NAMALWA (cell line): Measurements from ENCODE around the gene ADAP2.
"Not testable (repeated sequence)": the region's sequence is repeated elsewhere in the genome, so short reads cannot be mapped to it uniquely, and the experiment has no call there.

ENCODE experiments used
- DNase-seq: peaks from one replicate; pipeline ENCODE4 v3.0.0-alpha.2; 2015; ENCODE audit warnings: low spot score

The ADAP2 gene

GRCh38 chr17:30921544-30922196 is at the start of gene ADAP2:
Gene ADAP2, plus strand, starts transcription at chr17:30921945. Its CDS starts 70 bp downstream, at chr17:30922015.
- no peak for DNase-seq

- DNase-seq = no peak
These were observed 35.6 kb upstream of the ADAP2 start for GRCh38 chr17:30886187-30886586.

DNA sequence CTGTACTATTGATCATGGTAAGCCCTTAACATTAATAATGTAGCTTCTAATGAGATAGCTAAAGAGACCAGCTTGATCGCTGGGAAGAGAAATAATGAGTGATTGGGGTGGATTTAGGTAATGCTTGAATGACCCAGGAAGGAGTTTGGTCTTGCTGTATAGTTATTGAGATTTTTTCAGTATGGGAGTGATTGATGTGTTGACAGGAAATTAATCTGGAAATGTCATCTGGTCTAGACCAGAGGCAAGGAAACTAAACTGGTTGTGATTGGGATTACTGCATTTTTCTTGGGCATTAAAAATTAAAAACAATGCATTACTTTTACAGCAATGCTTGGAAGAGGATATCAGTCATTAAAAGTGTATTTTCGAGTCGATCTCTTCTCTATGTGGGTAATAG is 27.5 kb upstream of the ADAP2 start:
- no peak for DNase-seq

DNA sequence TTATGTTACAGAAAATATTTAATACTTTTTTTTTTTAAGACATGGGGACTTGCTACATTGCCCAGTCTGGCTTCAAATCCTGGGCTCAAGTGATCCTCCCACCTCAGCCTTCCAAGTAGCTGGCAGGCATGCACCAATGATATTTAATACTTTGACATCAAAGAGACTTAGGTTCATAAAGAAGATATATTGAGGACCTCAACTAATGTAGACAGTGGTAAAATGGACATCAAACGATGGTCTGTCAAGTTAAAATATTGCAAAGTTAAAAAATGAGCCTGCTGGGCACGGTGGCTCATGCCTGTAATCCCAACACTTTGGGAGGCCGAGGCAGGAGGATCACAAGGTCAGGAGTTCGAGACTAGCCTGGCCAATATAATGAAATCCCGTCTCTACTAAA is 24.4 kb upstream of the ADAP2 start:
- no peak for DNase-seq

DNA sequence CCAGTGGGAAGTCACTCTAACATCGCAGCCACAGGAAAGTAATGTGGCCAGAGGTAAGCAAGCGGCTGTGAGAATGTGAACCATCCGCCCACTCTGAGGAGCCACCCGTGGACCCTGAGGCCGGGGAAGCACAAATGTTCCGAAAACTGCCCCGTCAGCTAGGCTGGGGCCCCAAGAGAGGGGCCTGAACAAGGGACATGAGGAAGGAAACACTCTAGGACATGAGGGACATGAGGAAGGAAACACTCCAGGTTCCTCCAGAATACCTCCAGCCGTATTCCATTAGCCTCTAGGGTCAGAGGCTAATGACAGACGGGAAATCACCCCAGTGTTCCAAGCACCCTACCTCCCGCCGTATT is 16.0 kb upstream of the ADAP2 start:
- peak; percentile 37 for DNase-seq

DNA sequence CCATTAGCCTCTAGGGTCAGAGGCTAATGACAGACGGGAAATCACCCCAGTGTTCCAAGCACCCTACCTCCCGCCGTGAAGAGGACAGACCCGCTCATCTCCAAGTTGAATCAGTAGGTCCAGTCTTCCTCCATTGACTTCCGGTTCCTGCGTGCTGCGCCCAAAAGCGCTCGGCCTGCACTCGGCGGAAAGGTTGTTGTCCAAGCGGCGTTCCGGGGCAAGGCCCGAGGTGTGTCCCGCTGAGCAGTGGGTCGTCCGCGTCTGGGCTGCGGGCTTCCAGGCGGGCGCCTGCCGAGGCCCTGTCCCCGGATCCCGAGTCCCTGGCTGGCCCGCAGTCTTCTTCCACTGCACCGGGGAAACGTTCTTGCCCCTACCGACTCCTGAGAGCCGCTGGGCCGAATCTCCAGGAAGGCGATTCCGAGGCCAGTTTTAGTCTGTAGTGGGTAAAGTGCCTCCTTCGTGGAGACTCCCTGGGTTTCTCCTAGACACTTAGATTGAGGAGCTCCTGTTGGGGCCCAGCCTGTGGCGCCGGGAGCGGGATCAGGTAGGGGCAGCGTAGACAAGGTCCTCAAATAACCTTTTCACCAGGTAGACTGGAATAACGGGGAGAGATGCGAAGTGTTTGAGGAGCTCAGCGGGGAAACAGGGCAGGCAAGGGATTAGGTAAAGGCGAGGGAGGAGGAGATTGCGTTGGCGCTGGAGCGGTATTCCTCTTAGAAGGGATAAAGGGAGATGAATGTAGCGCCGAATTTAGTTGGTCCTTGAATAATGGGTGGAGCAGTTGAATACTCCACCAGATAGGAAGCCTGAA is 15.4 kb upstream of the ADAP2 start, which contains the start of gene TEFM:
TSS of gene TEFM (minus strand) at position 138 of the 811 bp plus-strand sequence. CDS start at position 98, 40 bp downstream.
- DNase-seq = peak; percentile 95

- DNase-seq = no peak
These were observed 12.9 kb upstream of the ADAP2 start for GRCh38 chr17:30908717-30909420.

- not testable (repeated sequence) for DNase-seq
These were observed 11.6 kb upstream of the ADAP2 start for GRCh38 chr17:30910151-30910550.

DNA sequence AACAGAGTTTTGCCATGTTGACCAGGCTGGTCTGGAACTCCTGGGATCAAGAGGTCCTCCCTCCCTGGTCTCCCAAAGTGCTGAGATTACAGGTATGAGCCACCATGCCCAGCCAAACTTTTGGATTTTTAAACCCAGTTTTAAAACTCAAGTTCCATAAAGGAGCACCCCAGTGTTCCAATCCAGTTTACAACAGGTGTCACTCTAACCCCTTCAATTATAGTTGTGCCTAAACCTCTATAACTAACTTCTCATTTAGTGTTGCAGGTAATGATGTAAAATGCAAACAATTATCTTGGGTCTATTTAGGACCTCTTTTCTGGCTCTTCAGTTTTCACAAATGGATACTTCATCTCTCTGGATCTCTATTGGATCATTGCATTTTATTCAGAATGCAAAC is 7.8 kb upstream of the ADAP2 start:
- DNase-seq = no peak

- DNase-seq = no peak
These were observed 5.7 kb upstream of the ADAP2 start for GRCh38 chr17:30915833-30916611.

GRCh38 chr17:30917050-30917449 is 4.7 kb upstream of the ADAP2 start:
- DNase-seq = no peak

- no peak for DNase-seq
These were observed 1.5 kb upstream of the ADAP2 start for GRCh38 chr17:30920282-30920681.

GRCh38 chr17:30920683-30921543 is 832 bp upstream of the ADAP2 start:
- no peak for DNase-seq

DNA sequence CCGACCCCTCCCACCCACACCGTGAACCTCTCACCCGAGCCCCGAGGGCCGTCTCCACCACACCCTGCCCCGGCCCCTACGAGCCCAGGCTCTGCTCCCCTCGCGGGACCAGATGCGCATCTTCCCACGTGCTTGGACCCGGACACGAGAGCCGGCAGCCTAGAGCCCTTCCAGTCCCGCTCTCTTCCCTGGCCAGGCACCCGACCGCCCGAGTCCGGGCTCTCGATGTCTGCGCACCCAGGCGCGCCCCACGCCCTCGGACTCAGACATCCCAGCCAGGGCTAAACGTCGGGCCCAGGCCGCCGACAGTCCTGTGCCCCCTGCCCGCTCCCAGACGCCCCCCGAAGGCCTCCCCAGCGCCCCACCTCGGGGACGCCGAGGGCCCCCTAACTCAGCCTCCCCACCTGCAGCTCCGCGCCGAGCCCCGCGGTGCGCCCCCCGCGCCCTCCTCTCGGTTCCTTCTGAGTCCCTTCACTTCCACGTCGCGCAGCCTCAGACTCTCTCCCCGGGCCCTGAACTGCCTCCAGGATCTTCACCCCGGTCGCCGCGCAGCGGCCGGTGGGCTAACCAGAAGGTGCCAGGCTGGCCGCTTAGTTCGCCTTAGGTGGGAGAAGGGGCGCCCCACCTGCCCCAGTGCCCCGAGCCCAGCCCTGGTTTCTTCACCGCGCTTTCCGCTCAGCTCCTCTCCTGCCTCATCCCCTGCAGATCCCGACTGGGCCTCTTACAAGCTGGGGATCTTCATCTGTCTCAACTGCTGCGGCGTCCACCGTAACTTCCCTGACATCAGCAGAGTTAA is 688 bp downstream of the ADAP2 start:
- no peak for DNase-seq

DNA sequence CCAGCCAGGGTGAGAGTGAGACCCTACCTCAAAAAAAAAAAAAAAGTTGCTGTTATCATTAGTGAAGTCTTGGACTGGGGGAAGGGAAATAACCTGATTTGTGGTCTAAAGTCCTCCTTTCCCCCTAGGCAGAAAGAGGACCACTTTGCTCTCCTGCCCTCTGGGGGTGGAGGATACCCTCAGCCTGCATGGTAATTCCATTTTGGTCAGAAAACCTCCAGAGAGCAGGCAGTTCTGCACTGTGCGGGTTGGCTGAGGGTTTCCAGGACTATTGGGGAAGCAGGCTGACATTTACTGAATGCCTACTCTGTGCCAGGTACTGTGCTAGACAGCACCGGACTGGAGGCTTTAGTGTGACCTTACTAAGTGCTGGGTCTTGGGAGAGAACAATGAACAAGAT is 2.6 kb downstream of the ADAP2 start:
- DNase-seq = no peak

DNA sequence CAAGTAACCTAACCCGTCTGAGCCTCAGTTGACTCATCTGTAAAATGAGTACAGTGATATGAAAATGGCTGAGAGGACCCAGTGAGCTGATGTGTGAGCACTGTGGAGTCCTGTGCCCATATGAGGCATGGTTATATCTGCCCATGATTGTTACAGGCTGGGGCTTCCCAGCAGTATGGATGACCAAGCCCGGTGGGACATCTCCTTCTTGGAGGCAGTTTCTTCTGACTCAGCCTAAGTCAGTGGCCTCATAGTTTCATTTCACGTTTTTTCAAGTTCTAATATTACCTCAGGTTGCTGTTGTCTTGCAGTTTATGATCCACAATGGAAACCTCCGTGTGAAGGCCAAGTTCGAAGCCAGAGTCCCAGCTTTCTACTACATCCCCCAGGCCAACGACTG is 4.8 kb downstream of the ADAP2 start:
- DNase-seq = no peak

DNA sequence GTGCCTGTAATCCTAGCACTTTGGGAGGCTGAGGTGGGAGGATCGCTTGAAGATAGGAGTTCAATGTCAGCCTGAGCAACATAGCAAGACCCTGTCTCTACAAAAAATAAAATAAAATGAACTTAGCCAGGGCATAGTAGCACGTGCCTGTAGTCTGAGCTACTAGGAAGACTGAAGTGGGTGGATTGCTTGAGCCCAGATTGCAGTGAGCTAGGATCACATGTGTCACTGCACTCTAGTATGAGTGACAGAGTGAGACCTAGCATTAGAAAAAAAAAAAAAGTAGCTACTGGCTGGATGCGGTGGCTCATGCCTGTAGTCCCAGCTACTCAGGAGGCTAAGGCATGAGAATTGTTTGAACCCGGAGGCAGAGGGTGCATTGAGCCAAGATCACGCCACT is 6.0 kb downstream of the ADAP2 start:
- DNase-seq = no peak

GRCh38 chr17:30928584-30928983 is 6.8 kb downstream of the ADAP2 start:
- DNase-seq = no peak

- DNase-seq = no peak
These were observed 7.4 kb downstream of the ADAP2 start for GRCh38 chr17:30929081-30929633.

DNA sequence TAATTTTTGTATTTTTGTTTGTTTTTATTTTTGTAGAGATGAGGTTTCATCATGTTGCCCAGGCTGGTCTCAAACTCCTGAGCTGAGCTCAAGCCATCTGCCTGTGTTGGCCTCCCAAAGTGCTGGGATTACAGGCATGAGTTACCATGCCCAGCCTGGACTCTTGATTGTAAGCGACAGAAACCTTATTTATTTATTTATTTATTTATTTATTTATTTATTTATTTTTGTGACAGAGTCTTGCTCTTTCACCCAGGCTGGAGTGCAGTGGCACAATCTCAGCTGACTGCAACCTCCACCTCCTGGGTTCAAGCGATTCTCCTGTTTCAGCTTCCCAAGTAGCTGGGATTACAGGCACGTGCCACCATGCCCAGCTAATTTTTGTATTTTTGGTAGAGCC is 8.1 kb downstream of the ADAP2 start:
- DNase-seq = not testable (repeated sequence)
